Neural progenitor cell (in vitro differentiated cells): ENCODE measurements around the gene PRRC1.

Experiments
- CTCF ChIP-seq: fragments of 200-600 bp; sonication (generic); IDR thresholded peaks from 2 replicates; pipeline ENCODE4 v1.5.1; 2017; ENCODE audit warnings: antibody characterized with exemption, mild to moderate bottlenecking
- EZH2 ChIP-seq: fragments of 200-600 bp; sonication (generic); IDR thresholded peaks from 2 replicates; pipeline ENCODE4 v1.6.1; 2017; ENCODE audit warnings: antibody characterized with exemption, mild to moderate bottlenecking, moderate library complexity
- EZH2phosphoT487 ChIP-seq: fragments of 200-600 bp; sonication (generic); IDR thresholded peaks from 2 replicates; pipeline ENCODE4 v1.6.1; 2017; ENCODE audit warnings: antibody characterized with exemption

GRCh38 chr5:127586066-127586770 is 68.8 kb downstream of the PRRC1 start:
- TF ChIP-seq CTCF (no peak), EZH2phosphoT487 (no peak), EZH2 (no peak)
